ENCODE measurements around the gene DLK1. TPM values are rescaled to one million over a fixed set of nuclear protein-coding genes. Genes with fewer than 3 reads are reported as not detected.

Gene DLK1
- total and polyA plus RNA-seq, 2 of the 13 experiments (the other 11 are each of a cell fraction or from before 2014, with no cell fraction given), result 95.5 to 312 TPM

- TF ChIP-seq, protein P1, sequence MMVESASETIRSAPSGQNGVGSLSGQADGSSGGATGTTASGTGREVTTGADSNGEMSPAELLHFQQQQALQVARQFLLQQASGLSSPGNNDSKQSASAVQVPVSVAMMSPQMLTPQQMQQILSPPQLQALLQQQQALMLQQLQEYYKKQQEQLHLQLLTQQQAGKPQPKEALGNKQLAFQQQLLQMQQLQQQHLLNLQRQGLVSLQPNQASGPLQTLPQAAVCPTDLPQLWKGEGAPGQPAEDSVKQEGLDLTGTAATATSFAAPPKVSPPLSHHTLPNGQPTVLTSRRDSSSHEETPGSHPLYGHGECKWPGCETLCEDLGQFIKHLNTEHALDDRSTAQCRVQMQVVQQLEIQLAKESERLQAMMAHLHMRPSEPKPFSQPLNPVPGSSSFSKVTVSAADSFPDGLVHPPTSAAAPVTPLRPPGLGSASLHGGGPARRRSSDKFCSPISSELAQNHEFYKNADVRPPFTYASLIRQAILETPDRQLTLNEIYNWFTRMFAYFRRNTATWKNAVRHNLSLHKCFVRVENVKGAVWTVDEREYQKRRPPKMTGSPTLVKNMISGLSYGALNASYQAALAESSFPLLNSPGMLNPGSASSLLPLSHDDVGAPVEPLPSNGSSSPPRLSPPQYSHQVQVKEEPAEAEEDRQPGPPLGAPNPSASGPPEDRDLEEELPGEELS (CRISPR knock-in tag; IDR thresholded peaks at IDR 0.05), result peak; percentile 90
- TF ChIP-seq, protein P2, sequence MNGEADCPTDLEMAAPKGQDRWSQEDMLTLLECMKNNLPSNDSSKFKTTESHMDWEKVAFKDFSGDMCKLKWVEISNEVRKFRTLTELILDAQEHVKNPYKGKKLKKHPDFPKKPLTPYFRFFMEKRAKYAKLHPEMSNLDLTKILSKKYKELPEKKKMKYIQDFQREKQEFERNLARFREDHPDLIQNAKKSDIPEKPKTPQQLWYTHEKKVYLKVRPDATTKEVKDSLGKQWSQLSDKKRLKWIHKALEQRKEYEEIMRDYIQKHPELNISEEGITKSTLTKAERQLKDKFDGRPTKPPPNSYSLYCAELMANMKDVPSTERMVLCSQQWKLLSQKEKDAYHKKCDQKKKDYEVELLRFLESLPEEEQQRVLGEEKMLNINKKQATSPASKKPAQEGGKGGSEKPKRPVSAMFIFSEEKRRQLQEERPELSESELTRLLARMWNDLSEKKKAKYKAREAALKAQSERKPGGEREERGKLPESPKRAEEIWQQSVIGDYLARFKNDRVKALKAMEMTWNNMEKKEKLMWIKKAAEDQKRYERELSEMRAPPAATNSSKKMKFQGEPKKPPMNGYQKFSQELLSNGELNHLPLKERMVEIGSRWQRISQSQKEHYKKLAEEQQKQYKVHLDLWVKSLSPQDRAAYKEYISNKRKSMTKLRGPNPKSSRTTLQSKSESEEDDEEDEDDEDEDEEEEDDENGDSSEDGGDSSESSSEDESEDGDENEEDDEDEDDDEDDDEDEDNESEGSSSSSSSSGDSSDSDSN (CRISPR knock-in tag; IDR thresholded peaks at IDR 0.05), result no peak
- TF ChIP-seq PHF21A (CRISPR knock-in tag; IDR thresholded peaks at IDR 0.05), result no peak
- TF ChIP-seq EED (CRISPR knock-in tag; IDR thresholded peaks at IDR 0.05), result no peak
- no peak for TF ChIP-seq PCBP2 (optimal IDR thresholded peaks at IDR 0.05; ENCODE audit: low read depth, low read length, poor library complexity, severe bottlenecking)
- TF ChIP-seq ZC3H13 (CRISPR knock-in tag; IDR thresholded peaks at IDR 0.05), result no peak
- no peak for TF ChIP-seq CEBPZ (IDR thresholded peaks at IDR 0.05; ENCODE audit: low read length)
- TF ChIP-seq FOXK1 (CRISPR knock-in tag; IDR thresholded peaks at IDR 0.05; ENCODE audit: borderline replicate concordance, low read depth), result peak; percentile 31; the same call in 1 of the 2 replicates
- TF ChIP-seq ZNF543 (CRISPR knock-in tag; IDR thresholded peaks at IDR 0.05), result no peak
- peak; percentile 32; the same call in 1 of the 2 replicates for TF ChIP-seq TRIM24 (CRISPR knock-in tag; IDR thresholded peaks at IDR 0.05)
- TF ChIP-seq EP300 (IDR thresholded peaks at IDR 0.05; ENCODE audit: low read depth in 2 of 2, low read length in 2 of 2), result peak in 1 of 2 experiments; percentile 95; a peak in 2 of 4 replicates
- peak; percentile 90 for TF ChIP-seq EP300 (CRISPR knock-in tag; IDR thresholded peaks at IDR 0.05; ENCODE audit: borderline replicate concordance)
- TF ChIP-seq EEA1 (CRISPR knock-in tag; IDR thresholded peaks at IDR 0.05; ENCODE audit: borderline replicate concordance), result no peak
- peak; percentile 49; the same call in 1 of the 2 replicates for TF ChIP-seq CBX5 (CRISPR knock-in tag; IDR thresholded peaks at IDR 0.05; ENCODE audit: borderline replicate concordance)
- no peak for TF ChIP-seq HOXD1 (CRISPR knock-in tag; IDR thresholded peaks at IDR 0.05)
- no peak for TF ChIP-seq HOXA7 (CRISPR knock-in tag; IDR thresholded peaks at IDR 0.05)
- no peak for TF ChIP-seq ZNF230 (CRISPR knock-in tag; IDR thresholded peaks at IDR 0.05)
- no peak for TF ChIP-seq SNRNP70 (IDR thresholded peaks at IDR 0.05; ENCODE audit: low read depth, low read length)
- TF ChIP-seq ZZZ3 (CRISPR knock-in tag; IDR thresholded peaks at IDR 0.05; ENCODE audit: borderline replicate concordance), result no peak
- TF ChIP-seq, protein P3, sequence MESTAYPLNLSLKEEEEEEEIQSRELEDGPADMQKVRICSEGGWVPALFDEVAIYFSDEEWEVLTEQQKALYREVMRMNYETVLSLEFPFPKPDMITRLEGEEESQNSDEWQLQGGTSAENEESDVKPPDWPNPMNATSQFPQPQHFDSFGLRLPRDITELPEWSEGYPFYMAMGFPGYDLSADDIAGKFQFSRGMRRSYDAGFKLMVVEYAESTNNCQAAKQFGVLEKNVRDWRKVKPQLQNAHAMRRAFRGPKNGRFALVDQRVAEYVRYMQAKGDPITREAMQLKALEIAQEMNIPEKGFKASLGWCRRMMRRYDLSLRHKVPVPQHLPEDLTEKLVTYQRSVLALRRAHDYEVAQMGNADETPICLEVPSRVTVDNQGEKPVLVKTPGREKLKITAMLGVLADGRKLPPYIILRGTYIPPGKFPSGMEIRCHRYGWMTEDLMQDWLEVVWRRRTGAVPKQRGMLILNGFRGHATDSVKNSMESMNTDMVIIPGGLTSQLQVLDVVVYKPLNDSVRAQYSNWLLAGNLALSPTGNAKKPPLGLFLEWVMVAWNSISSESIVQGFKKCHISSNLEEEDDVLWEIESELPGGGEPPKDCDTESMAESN (CRISPR knock-in tag; conservative IDR thresholded peaks at IDR 0.05), result no peak
- TF ChIP-seq ZNF724P (CRISPR knock-in tag; IDR thresholded peaks at IDR 0.05; ENCODE audit: borderline replicate concordance), result no peak
These were observed 23.4 kb downstream of the DLK1 start (continued) for GRCh38 chr14:100749967-100750597.
